ENCODE measurements around the gene KCNT1. TPM values are rescaled to one million over a fixed set of nuclear protein-coding genes. Genes with fewer than 3 reads are reported as not detected.

KCNT1 gene
- polyA plus RNA-seq, 1 donor (not counting 4 experiments of a cell fraction or from before 2014, with no cell fraction given), result not detected

- TF ChIP-seq EZH2 (IDR thresholded peaks at IDR 0.05; ENCODE audit: low read length) (no peak), CTCF (optimal IDR thresholded peaks at IDR 0.05 in 1 of 3, IDR thresholded peaks at IDR 0.05 in 1 of 3, conservative IDR thresholded peaks at IDR 0.05 in 1 of 3; ENCODE audit: extremely low read depth in 1 of 3, insufficient read depth in 2 of 3, low read length in 3 of 3) (no peak)
- Histone ChIP-seq H3K9ac (ENCODE audit: control insufficient read depth, extremely low read depth, insufficient read depth, low read length) (no peak overlapping the region), H3K4me2 (ENCODE audit: control insufficient read depth, extremely low read depth, insufficient read depth, low read depth, low read length) (no peak overlapping the region), H2AFZ (ENCODE audit: control insufficient read depth, low read length) (no peak overlapping the region), H3K9me3 (ENCODE audit: control insufficient read depth, low read depth, low read length) (no peaks in the 10 kb centered on the region), H3K79me2 (ENCODE audit: control insufficient read depth, insufficient read depth, low read length) (no peaks in the 10 kb centered on the region), H3K36me3 (ENCODE audit: control insufficient read depth in 2 of 2, extremely low read depth in 1 of 2, insufficient read depth in 2 of 2, low read length in 2 of 2) (no peaks in the 10 kb centered on the region), H3K9me1 (ENCODE audit: control insufficient read depth, extremely low read depth, insufficient read depth, low read length) (no peaks in the 10 kb centered on the region), H3K27me3 (ENCODE audit: control insufficient read depth, extremely low read depth, insufficient read depth, low read length) (no peaks in the 10 kb centered on the region), H3K27ac (ENCODE audit: control insufficient read depth, insufficient read depth, low read length) (no peak overlapping the region), H3K4me3 (ENCODE audit: control insufficient read depth in 2 of 3, extremely low read depth in 1 of 3, insufficient read depth in 2 of 3, low read depth in 1 of 3, low read length in 3 of 3) (no peak overlapping the region), H4K20me1 (ENCODE audit: control insufficient read depth, extremely low read depth, insufficient read depth, low read length) (no peaks in the 10 kb centered on the region), H3K4me1 (ENCODE audit: control insufficient read depth, extremely low read depth, insufficient read depth, low read length) (no peaks in the 10 kb centered on the region)
- dilution Hi-C loops (cut with MboI; ENCODE audit: extremely low pct_ligation_motif_present, low sequenced_read_pairs), result no loop called here
- no peak for FAIRE-seq
- DNase-seq (ENCODE audit: low read depth, low spot score), result no peak
Measured at GRCh38 chr9:135787317-135787716, 85.3 kb downstream of the KCNT1 start.

- no peak overlapping the region for H3K4me3 ChIP-seq (ENCODE audit: control insufficient read depth in 2 of 3, extremely low read depth in 1 of 3, insufficient read depth in 2 of 3, low read depth in 1 of 3, low read length in 3 of 3)
- H3K79me2 ChIP-seq (ENCODE audit: control insufficient read depth, insufficient read depth, low read length), result no peaks in the 10 kb centered on the region
- no peak overlapping the region for H2AFZ ChIP-seq (ENCODE audit: control insufficient read depth, low read length)
- no peak overlapping the region for H3K4me2 ChIP-seq (ENCODE audit: control insufficient read depth, extremely low read depth, insufficient read depth, low read depth, low read length)
- H3K9ac ChIP-seq (ENCODE audit: control insufficient read depth, extremely low read depth, insufficient read depth, low read length), result no peak overlapping the region
- H3K27me3 ChIP-seq (ENCODE audit: control insufficient read depth, extremely low read depth, insufficient read depth, low read length), result no peaks in the 10 kb centered on the region
- no peak for TF ChIP-seq CTCF (optimal IDR thresholded peaks at IDR 0.05 in 1 of 3, IDR thresholded peaks at IDR 0.05 in 1 of 3, conservative IDR thresholded peaks at IDR 0.05 in 1 of 3; ENCODE audit: extremely low read depth in 1 of 3, insufficient read depth in 2 of 3, low read length in 3 of 3)
- H4K20me1 ChIP-seq (ENCODE audit: control insufficient read depth, extremely low read depth, insufficient read depth, low read length), result no peaks in the 10 kb centered on the region
- no peaks in the 10 kb centered on the region for H3K4me1 ChIP-seq (ENCODE audit: control insufficient read depth, extremely low read depth, insufficient read depth, low read length)
- H3K27ac ChIP-seq (ENCODE audit: control insufficient read depth, insufficient read depth, low read length), result no peak overlapping the region
- H3K36me3 ChIP-seq (ENCODE audit: control insufficient read depth in 2 of 2, extremely low read depth in 1 of 2, insufficient read depth in 2 of 2, low read length in 2 of 2), result no peaks in the 10 kb centered on the region
- H3K9me1 ChIP-seq (ENCODE audit: control insufficient read depth, extremely low read depth, insufficient read depth, low read length), result no peaks in the 10 kb centered on the region
- DNase-seq (ENCODE audit: low read depth, low spot score) (no peak), FAIRE-seq (no peak)
- no peaks in the 10 kb centered on the region for H3K9me3 ChIP-seq (ENCODE audit: control insufficient read depth, low read depth, low read length)
- dilution Hi-C loops (cut with MboI; ENCODE audit: extremely low pct_ligation_motif_present, low sequenced_read_pairs), result no loop called here
Measured at GRCh38 chr9:135787776-135788575, 86.0 kb downstream of the KCNT1 start.

Measured in keratinocyte (primary cell).